Measurements from ENCODE around the gene VAC14.

The VAC14 gene

GRCh38 chr16:70756071-70756470 lies 44.9 kb downstream of the VAC14 start:
- Histone ChIP-seq H3K36me3 (ENCODE audit: control insufficient read depth, insufficient read depth, low read length) (peaks cover 15% of the 10 kb centered on the region), H3K4me3 (replicated peaks; ENCODE audit: low read depth, low read length) (no peak overlapping the region), H3K27me3 (replicated peaks; ENCODE audit: control insufficient read depth, insufficient read depth, low read length) (no peaks in the 10 kb centered on the region)
- TF ChIP-seq, protein P1, sequence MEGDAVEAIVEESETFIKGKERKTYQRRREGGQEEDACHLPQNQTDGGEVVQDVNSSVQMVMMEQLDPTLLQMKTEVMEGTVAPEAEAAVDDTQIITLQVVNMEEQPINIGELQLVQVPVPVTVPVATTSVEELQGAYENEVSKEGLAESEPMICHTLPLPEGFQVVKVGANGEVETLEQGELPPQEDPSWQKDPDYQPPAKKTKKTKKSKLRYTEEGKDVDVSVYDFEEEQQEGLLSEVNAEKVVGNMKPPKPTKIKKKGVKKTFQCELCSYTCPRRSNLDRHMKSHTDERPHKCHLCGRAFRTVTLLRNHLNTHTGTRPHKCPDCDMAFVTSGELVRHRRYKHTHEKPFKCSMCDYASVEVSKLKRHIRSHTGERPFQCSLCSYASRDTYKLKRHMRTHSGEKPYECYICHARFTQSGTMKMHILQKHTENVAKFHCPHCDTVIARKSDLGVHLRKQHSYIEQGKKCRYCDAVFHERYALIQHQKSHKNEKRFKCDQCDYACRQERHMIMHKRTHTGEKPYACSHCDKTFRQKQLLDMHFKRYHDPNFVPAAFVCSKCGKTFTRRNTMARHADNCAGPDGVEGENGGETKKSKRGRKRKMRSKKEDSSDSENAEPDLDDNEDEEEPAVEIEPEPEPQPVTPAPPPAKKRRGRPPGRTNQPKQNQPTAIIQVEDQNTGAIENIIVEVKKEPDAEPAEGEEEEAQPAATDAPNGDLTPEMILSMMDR (IDR thresholded peaks at IDR 0.05; ENCODE audit: insufficient read depth, low read length, poor library complexity, severe bottlenecking) = no peak
- no peak for DNase-seq (ENCODE audit: extremely low read depth, insufficient read length)

GRCh38 chr16:70754851-70755600 lies 45.9 kb downstream of the VAC14 start:
- no peak overlapping the region for H3K4me3 ChIP-seq (replicated peaks; ENCODE audit: low read depth, low read length)
- TF ChIP-seq, protein P1 (IDR thresholded peaks at IDR 0.05; ENCODE audit: insufficient read depth, low read length, poor library complexity, severe bottlenecking) = no peak
- no peak for DNase-seq (ENCODE audit: extremely low read depth, insufficient read length)
- H3K27me3 ChIP-seq (replicated peaks; ENCODE audit: control insufficient read depth, insufficient read depth, low read length) = no peaks in the 10 kb centered on the region
- H3K36me3 ChIP-seq (ENCODE audit: control insufficient read depth, insufficient read depth, low read length) = peaks cover 14% of the 10 kb centered on the region

- TF ChIP-seq, protein P1 (IDR thresholded peaks at IDR 0.05; ENCODE audit: insufficient read depth, low read length, poor library complexity, severe bottlenecking) = no peak
- H3K4me3 ChIP-seq (replicated peaks; ENCODE audit: low read depth, low read length) = no peak overlapping the region
- H3K27me3 ChIP-seq (replicated peaks; ENCODE audit: control insufficient read depth, insufficient read depth, low read length) = no peaks in the 10 kb centered on the region
- no peak for DNase-seq (ENCODE audit: extremely low read depth, insufficient read length)
- H3K36me3 ChIP-seq (ENCODE audit: control insufficient read depth, insufficient read depth, low read length) = peaks cover 14% of the 10 kb centered on the region
Observed at GRCh38 chr16:70754371-70754770, 46.6 kb downstream of the VAC14 start.

- Histone ChIP-seq H3K36me3 (ENCODE audit: control insufficient read depth, insufficient read depth, low read length) (peaks cover 14% of the 10 kb centered on the region), H3K4me3 (replicated peaks; ENCODE audit: low read depth, low read length) (no peak overlapping the region), H3K27me3 (replicated peaks; ENCODE audit: control insufficient read depth, insufficient read depth, low read length) (no peaks in the 10 kb centered on the region)
- TF ChIP-seq, protein P1 (IDR thresholded peaks at IDR 0.05; ENCODE audit: insufficient read depth, low read length, poor library complexity, severe bottlenecking) = no peak
- no peak for DNase-seq (ENCODE audit: extremely low read depth, insufficient read length)
Observed at GRCh38 chr16:70753694-70754325, 47.1 kb downstream of the VAC14 start.

DNA sequence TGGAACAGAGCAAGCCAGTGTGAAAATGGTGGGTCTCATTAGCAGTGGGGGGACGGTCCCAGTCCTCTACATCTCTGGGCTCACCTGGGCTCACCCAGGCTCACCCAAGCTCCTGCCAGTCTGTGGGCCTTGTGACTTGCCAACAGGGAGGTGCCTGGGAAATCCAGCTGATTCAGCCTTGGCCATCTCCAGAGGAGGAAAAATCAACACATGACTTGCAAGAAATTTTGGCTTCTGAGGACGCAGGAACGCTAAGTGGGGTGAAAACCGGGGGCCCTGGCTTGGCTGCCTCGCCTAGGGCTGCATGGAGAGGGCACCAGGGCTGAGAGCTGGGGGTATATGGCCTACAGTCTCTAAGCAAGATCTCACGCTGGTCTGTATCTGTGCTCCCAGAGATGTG lies 47.7 kb downstream of the VAC14 start:
- no peak for DNase-seq (ENCODE audit: extremely low read depth, insufficient read length)
- Histone ChIP-seq H3K27me3 (replicated peaks; ENCODE audit: control insufficient read depth, insufficient read depth, low read length) (no peaks in the 10 kb centered on the region), H3K36me3 (ENCODE audit: control insufficient read depth, insufficient read depth, low read length) (peaks cover 12% of the 10 kb centered on the region), H3K4me3 (replicated peaks; ENCODE audit: low read depth, low read length) (no peak overlapping the region)
- TF ChIP-seq, protein P1 (IDR thresholded peaks at IDR 0.05; ENCODE audit: insufficient read depth, low read length, poor library complexity, severe bottlenecking) = no peak

All from GM06990 (cell line).